Stomach (tissue), 4 donors: ENCODE results near the gene TOP3B.

Experiments used
- CTCF ChIP-seq, 7 experiments: fragments of 450-650 bp in 4 of 7; fragments of 200-600 bp in 3 of 7; sonication (generic) in 3 of 7; IDR thresholded peaks; one replicate each; pipeline ENCODE4 v1.5.1; 2016 to 2019; ENCODE audit warnings: antibody characterized with exemption in 7 of 7, control low read depth in 2 of 7, mild to moderate bottlenecking in 1 of 7
- EP300 ChIP-seq: sonication (generic); formaldehyde crosslinking; IDR thresholded peaks from one replicate; pipeline ENCODE4 v1.6.1; 2017; ENCODE audit warnings: antibody characterized with exemption
- POLR2A ChIP-seq, 4 donors: fragments of 450-650 bp; IDR thresholded peaks; one replicate each; pipeline ENCODE4 v1.6.1; 2016; ENCODE audit warnings: antibody characterized with exemption in 4 of 4, control low read depth in 2 of 4, mild to moderate bottlenecking in 1 of 4, moderate library complexity in 1 of 4

- no peak for TF ChIP-seq CTCF (IDR thresholded peaks at IDR 0.05)
- no peak for TF ChIP-seq POLR2A (IDR thresholded peaks at IDR 0.05)
- TF ChIP-seq EP300, result no peak
These were observed 39.9 kb downstream of the TOP3B start for GRCh38 chr22:21942407-21943343.
